ENCODE measurements around the gene VAPA. TPM values are rescaled to one million over a fixed set of nuclear protein-coding genes. Genes with fewer than 3 reads are reported as not detected.

Gene VAPA
- total and polyA plus RNA-seq, 2 donors (not counting 3 experiments of a cell fraction or from before 2014, with no cell fraction given): 105 to 163 TPM

DNA sequence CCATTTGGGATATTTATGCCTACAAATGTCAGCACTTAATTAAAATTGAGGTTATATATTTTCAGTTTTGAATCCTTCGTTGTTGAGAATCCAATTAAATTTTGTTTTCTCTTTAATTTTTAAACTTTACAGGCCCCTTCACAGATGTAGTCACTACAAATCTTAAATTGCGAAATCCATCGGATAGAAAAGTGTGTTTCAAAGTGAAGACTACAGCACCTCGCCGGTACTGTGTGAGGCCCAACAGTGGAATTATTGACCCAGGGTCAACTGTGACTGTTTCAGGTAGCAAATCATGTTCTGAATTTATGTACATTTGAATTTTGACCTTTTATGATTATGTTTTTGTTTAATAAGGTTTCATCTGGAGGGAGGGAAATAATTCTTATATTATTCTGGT is 17.9 kb downstream of the VAPA start:
- TF ChIP-seq EZH2 (IDR thresholded peaks at IDR 0.05; ENCODE audit: borderline replicate concordance, low read depth, low read length, severe bottlenecking) (no peak), JUN (IDR thresholded peaks at IDR 0.05; ENCODE audit: borderline replicate concordance, insufficient read depth, insufficient read length, low read depth) (no peak), MAX (IDR thresholded peaks at IDR 0.05; ENCODE audit: insufficient read depth, insufficient read length) (no peak), FOS (IDR thresholded peaks at IDR 0.05; ENCODE audit: borderline replicate concordance, insufficient read depth, low read length) (no peak)
- H3K36me3 ChIP-seq (ENCODE audit: control insufficient read depth in 2 of 2, extremely low read depth in 1 of 2, insufficient read depth in 2 of 2, low read length in 2 of 2): peaks cover 7 to 12% of the 10 kb centered on the region in 2 experiments
- no peak overlapping the region for H3K4me3 ChIP-seq (replicated peaks in 1 of 3; ENCODE audit: insufficient read depth in 1 of 3, low read depth in 1 of 3, low read length in 3 of 3)
- DNase-seq (ENCODE audit: low read depth, low spot score) (no peak), FAIRE-seq (no peak)
- H3K4me1 ChIP-seq (ENCODE audit: control insufficient read depth, extremely low read depth, insufficient read depth, low read length): peaks cover 10% of the 10 kb centered on the region
- H3K9me1 ChIP-seq (replicated peaks; ENCODE audit: control insufficient read depth, extremely low read depth, insufficient read depth, low read length): peaks cover 5% of the 10 kb centered on the region
- no TSS peak for BruUV-seq (replicated peaks)
- peaks cover 25% of the 10 kb centered on the region for H4K20me1 ChIP-seq (replicated peaks; ENCODE audit: control insufficient read depth, extremely low read depth, insufficient read depth, low read length)
- peaks cover 92% of the 10 kb centered on the region for H3K79me2 ChIP-seq (ENCODE audit: control insufficient read depth, insufficient read depth, low read length)
- intact Hi-C loops (cut with micrococcal nuclease): no loop called here
- H3K9me3 ChIP-seq (replicated peaks; ENCODE audit: control insufficient read depth, insufficient read depth, low read length): no peaks in the 10 kb centered on the region
- no peak overlapping the region for H3K27ac ChIP-seq (ENCODE audit: insufficient read depth, low read depth, low read length)
- H2AFZ ChIP-seq (ENCODE audit: low read depth, low read length): no peak overlapping the region
- H3K27me3 ChIP-seq (ENCODE audit: control insufficient read depth in 2 of 2, insufficient read depth in 2 of 2, low read length in 2 of 2): no peaks in the 10 kb centered on the region
- H3K4me2 ChIP-seq (ENCODE audit: insufficient read depth, low read length): no peak overlapping the region
- no peak overlapping the region for H3K9ac ChIP-seq (replicated peaks; ENCODE audit: extremely low read depth, insufficient read depth, low read length)
- POLR2A ChIA-PET: no interaction called here
- dilution Hi-C loops (cut with MboI; ENCODE audit: extremely low pct_ligation_motif_present, low sequenced_read_pairs): no loop called here
- CTCF ChIA-PET: interaction anchor here (1.1 kb wide), 1 partner anchor 19 kb away, joined by 3 read pairs; no protein-coding TSS in a partner anchor

- H3K4me1 ChIP-seq (ENCODE audit: control insufficient read depth, extremely low read depth, insufficient read depth, low read length): no peaks in the 10 kb centered on the region
- peaks cover 22% of the 10 kb centered on the region for H4K20me1 ChIP-seq (replicated peaks; ENCODE audit: control insufficient read depth, extremely low read depth, insufficient read depth, low read length)
- TF ChIP-seq GATA2 (IDR thresholded peaks at IDR 0.05; ENCODE audit: insufficient read depth, insufficient read length, low read depth, low read length): no peak
- TF ChIP-seq POLR2A (IDR thresholded peaks at IDR 0.05; ENCODE audit: low read depth, low read length): no peak
- no peak for TF ChIP-seq FOS (IDR thresholded peaks at IDR 0.05; ENCODE audit: borderline replicate concordance, insufficient read depth, low read length)
- no peak for TF ChIP-seq MYC (IDR thresholded peaks at IDR 0.05; ENCODE audit: low read depth, low read length)
- no peak for TF ChIP-seq POLR2AphosphoS5 (IDR thresholded peaks at IDR 0.05; ENCODE audit: insufficient read depth, low read depth, low read length)
- TF ChIP-seq CTCF (IDR thresholded peaks at IDR 0.05; ENCODE audit: extremely low read depth in 1 of 2, insufficient read depth in 1 of 2, low read depth in 1 of 2, low read length in 2 of 2): no peak
- TF ChIP-seq JUN (IDR thresholded peaks at IDR 0.05; ENCODE audit: borderline replicate concordance, insufficient read depth, insufficient read length, low read depth): no peak
- TF ChIP-seq MAX (IDR thresholded peaks at IDR 0.05; ENCODE audit: insufficient read depth, insufficient read length): no peak
- no peak for TF ChIP-seq EZH2 (IDR thresholded peaks at IDR 0.05; ENCODE audit: borderline replicate concordance, low read depth, low read length, severe bottlenecking)
- ChIA-PET CTCF (no interaction called here), POLR2A (no interaction called here)
- H3K36me3 ChIP-seq (ENCODE audit: control insufficient read depth in 2 of 2, extremely low read depth in 1 of 2, insufficient read depth in 2 of 2, low read length in 2 of 2): peaks cover 13 to 30% of the 10 kb centered on the region in 2 experiments
- intact Hi-C loops (cut with micrococcal nuclease): no loop called here
- H3K27ac ChIP-seq (ENCODE audit: insufficient read depth, low read depth, low read length): no peak overlapping the region
- H3K9me3 ChIP-seq (replicated peaks; ENCODE audit: control insufficient read depth, insufficient read depth, low read length): no peaks in the 10 kb centered on the region
- H3K27me3 ChIP-seq (ENCODE audit: control insufficient read depth in 2 of 2, insufficient read depth in 2 of 2, low read length in 2 of 2): no peaks in the 10 kb centered on the region
- H3K79me2 ChIP-seq (ENCODE audit: control insufficient read depth, insufficient read depth, low read length): peaks cover 89% of the 10 kb centered on the region
- H2AFZ ChIP-seq (ENCODE audit: low read depth, low read length): no peak overlapping the region
- no peak overlapping the region for H3K9ac ChIP-seq (replicated peaks; ENCODE audit: extremely low read depth, insufficient read depth, low read length)
- no TSS peak for BruUV-seq (replicated peaks)
- peaks cover 5% of the 10 kb centered on the region for H3K9me1 ChIP-seq (replicated peaks; ENCODE audit: control insufficient read depth, extremely low read depth, insufficient read depth, low read length)
- DNase-seq (ENCODE audit: low read depth, low spot score) (no peak), FAIRE-seq (no peak)
- dilution Hi-C loops (cut with MboI; ENCODE audit: extremely low pct_ligation_motif_present, low sequenced_read_pairs): no loop called here
- H3K4me3 ChIP-seq (replicated peaks in 1 of 3; ENCODE audit: insufficient read depth in 1 of 3, low read depth in 1 of 3, low read length in 3 of 3): no peak overlapping the region
- no peak overlapping the region for H3K4me2 ChIP-seq (ENCODE audit: insufficient read depth, low read length)
Measured at GRCh38 chr18:9933865-9934264, 20.0 kb downstream of the VAPA start.
